Caco-2 (cell line): Measurements from ENCODE around the gene BTBD3. TPM values are rescaled to one million over a fixed set of nuclear protein-coding genes. Genes with fewer than 3 reads are reported as not detected.

Source experiments
- BruUV-seq: library from RNA; stranded (reverse); fragments of 400-500 nt; replicated peaks from 2 replicates; lab custom pipeline; 2021; lab: Mats Ljungman, UMichigan
- CTCF ChIA-PET: fragments of 300-600 bp; sonication (Branson Sonifier 250); formaldehyde crosslinking; loops from one replicate; lab custom pipeline; 2022; ENCODE audit warnings: antibody characterized with exemption; lab: Charles Lee
- POLR2A ChIA-PET: fragments of 300-600 bp; sonication (Branson Sonifier 250); formaldehyde crosslinking; loops from one replicate; lab custom pipeline; 2022; ENCODE audit warnings: antibody characterized with exemption; lab: Charles Lee
- DNase-seq, 2 experiments: peaks; one replicate each; pipeline versions ENCODE4 v3.0.0 to v3.0.0-alpha.2; 2020 to 2022
- H3K27me3 ChIP-seq: replicated peaks from 2 replicates; pipeline ENCODE4 v1.6.0; 2011; ENCODE audit warnings: low read length; ENCODE audit not compliant: control insufficient read depth, insufficient read depth
- H3K36me3 ChIP-seq: 2 replicates; pipeline ENCODE4 v1.5.1; 2011; ENCODE audit warnings: low read length; ENCODE audit not compliant: control insufficient read depth, insufficient read depth
- H3K4me1 ChIP-seq: fragments of 250-450 bp; sonication (Bioruptor Pico); 2 replicates; pipeline ENCODE4 v1.5.1; 2020; ENCODE audit warnings: mild to moderate bottlenecking
- H3K4me3 ChIP-seq: 2 replicates; pipeline ENCODE4 v1.5.1; 2011; ENCODE audit warnings: low read depth, mild to moderate bottlenecking, control low read depth, low read length
- H3K9me3 ChIP-seq: fragments of 250-450 bp; sonication (Bioruptor Pico); 2 replicates; pipeline ENCODE4 v1.5.1; 2020; ENCODE audit warnings: mild to moderate bottlenecking, moderate library complexity
- H3K27ac Mint-ChIP-seq: one replicate; pipeline ENCODE4 v1.8.0; 2022; ENCODE audit warnings: mixed read lengths; ENCODE audit not compliant: unreplicated experiment
- H3K27me3 Mint-ChIP-seq: one replicate; pipeline ENCODE4 v1.8.0; 2022; ENCODE audit warnings: mixed read lengths; ENCODE audit not compliant: insufficient read depth, unreplicated experiment
- H3K36me3 Mint-ChIP-seq: one replicate; pipeline ENCODE4 v1.8.0; 2022; ENCODE audit warnings: mild to moderate bottlenecking, mixed read lengths; ENCODE audit not compliant: insufficient read depth, unreplicated experiment
- H3K4me1 Mint-ChIP-seq: one replicate; pipeline ENCODE4 v1.8.0; 2022; ENCODE audit warnings: low read depth, mixed read lengths; ENCODE audit not compliant: unreplicated experiment
- H3K4me3 Mint-ChIP-seq: one replicate; pipeline ENCODE4 v1.8.0; 2022; ENCODE audit warnings: mild to moderate bottlenecking, moderate library complexity, mixed read lengths; ENCODE audit not compliant: unreplicated experiment
- H3K9me3 Mint-ChIP-seq: one replicate; pipeline ENCODE4 v1.8.0; 2022; ENCODE audit warnings: mixed read lengths; ENCODE audit not compliant: unreplicated experiment
- CTCF ChIP-seq, 2 experiments: fragments of 200-600 bp in 1 of 2; IDR thresholded peaks; 1 replicate in 1 of 2; 2 replicates in 1 of 2; pipeline versions ENCODE4 v1.5.1 to v1.8.0; 2011 to 2022; ENCODE audit warnings: antibody characterized with exemption in 1 of 2, control low read depth in 1 of 2, inconsistent platforms in 1 of 2, low read depth in 1 of 2, low read length in 1 of 2, mild to moderate bottlenecking in 1 of 2, moderate library complexity in 1 of 2; ENCODE audit not compliant: insufficient read depth in 1 of 2, severe bottlenecking in 1 of 2, unreplicated experiment in 1 of 2
- intact Hi-C: fragments of 100-400 bp; cut with micrococcal nuclease; formaldehyde crosslinking; loops from one replicate; pipeline ENCODE4 v1.10.0; 2022; ENCODE audit not compliant: unreplicated experiment
- total RNA-seq: library from RNA; stranded (reverse); gene quantifications from 2 replicates; pipeline ENCODE4 v1.2.3, GENCODE V29; 2022

Gene BTBD3
- total RNA-seq, 1 experiment from 2014 or later = 44.1 TPM

GRCh38 chr20:11905460-11906179 lies 12.1 kb upstream of the BTBD3 start:
- BruUV-seq = no TSS peak
- Mint-ChIP-seq H3K36me3 (peaks cover 7% of the 10 kb centered on the region), H3K9me3 (no peaks in the 10 kb centered on the region), H3K27me3 (no peaks in the 10 kb centered on the region), H3K4me3 (no peak overlapping the region), H3K4me1 (no peaks in the 10 kb centered on the region), H3K27ac (no peak overlapping the region)
- intact Hi-C loops = no loop called here
- Histone ChIP-seq H3K4me1 (0 out of 2 replicates have a peak, but pooled peaks cover 7% of the 10 kb centered on the region), H3K36me3 (no peaks in the 10 kb centered on the region), H3K9me3 (no peaks in the 10 kb centered on the region; the same call in 1 of the 2 replicates), H3K4me3 (no peak overlapping the region), H3K27me3 (no peaks in the 10 kb centered on the region)
- ChIA-PET POLR2A (no interaction called here), CTCF (no interaction called here)
- no peak for DNase-seq
- TF ChIP-seq CTCF (IDR thresholded peaks at IDR 0.05; ENCODE audit: insufficient read depth in 1 of 2, low read depth in 1 of 2, low read length in 1 of 2, severe bottlenecking in 1 of 2, unreplicated experiment in 1 of 2) = no peak

DNA sequence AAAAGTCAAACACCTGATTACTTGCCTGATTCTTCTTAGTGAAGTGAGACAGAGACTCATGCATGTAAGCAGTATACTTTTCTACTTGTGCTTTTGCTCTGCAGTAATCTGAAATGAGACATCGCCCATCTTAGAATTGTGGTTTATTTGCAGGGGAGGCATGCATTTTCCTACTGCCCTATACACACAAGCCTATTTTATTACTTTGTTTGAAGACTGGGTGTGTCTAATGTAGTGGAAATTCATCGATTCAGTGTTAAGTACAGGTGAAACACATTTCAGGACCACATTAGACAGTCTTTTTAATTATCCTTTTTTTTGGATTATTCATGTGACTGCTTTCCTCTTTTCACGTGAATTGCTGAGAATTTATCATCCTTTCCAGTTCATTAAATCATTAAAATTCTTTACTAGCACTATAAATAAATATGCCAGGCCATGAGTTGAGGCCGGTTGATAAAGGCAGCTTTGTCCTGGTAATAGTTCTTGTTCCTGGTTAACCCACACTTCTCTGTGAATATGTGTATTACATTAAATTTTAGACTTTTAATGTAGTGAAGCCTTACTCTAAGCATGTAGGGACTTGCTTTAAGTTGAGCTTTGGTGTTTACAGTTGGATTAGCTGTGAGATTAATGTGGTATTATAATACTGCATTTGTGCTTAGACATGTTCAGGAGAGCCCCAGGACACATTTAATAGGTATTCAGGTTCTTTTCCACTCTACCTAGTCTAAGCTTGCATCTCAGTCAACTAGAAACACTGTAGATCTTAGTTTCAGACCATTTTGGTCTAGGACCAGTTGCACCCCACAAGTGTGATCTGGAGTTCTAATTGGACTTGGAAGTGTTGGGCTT lies 10.8 kb upstream of the BTBD3 start:
- H3K36me3 Mint-ChIP-seq = peaks cover 7% of the 10 kb centered on the region
- H3K4me3 Mint-ChIP-seq = no peak overlapping the region
- no peak overlapping the region for H3K27ac Mint-ChIP-seq
- BruUV-seq = no TSS peak
- H3K27me3 Mint-ChIP-seq = no peaks in the 10 kb centered on the region
- H3K4me1 Mint-ChIP-seq = no peaks in the 10 kb centered on the region
- H3K9me3 ChIP-seq = no peaks in the 10 kb centered on the region; the same call in 1 of the 2 replicates
- no peak for TF ChIP-seq CTCF (IDR thresholded peaks at IDR 0.05; ENCODE audit: insufficient read depth in 1 of 2, low read depth in 1 of 2, low read length in 1 of 2, severe bottlenecking in 1 of 2, unreplicated experiment in 1 of 2)
- H3K9me3 Mint-ChIP-seq = no peaks in the 10 kb centered on the region
- no peak for DNase-seq
- no peak overlapping the region for H3K4me3 ChIP-seq
- ChIA-PET POLR2A (no interaction called here), CTCF (no interaction called here)
- H3K36me3 ChIP-seq = no peaks in the 10 kb centered on the region
- 0 out of 2 replicates have a peak, but pooled peaks cover 7% of the 10 kb centered on the region for H3K4me1 ChIP-seq
- H3K27me3 ChIP-seq = no peaks in the 10 kb centered on the region
- intact Hi-C loops = no loop called here

DNA sequence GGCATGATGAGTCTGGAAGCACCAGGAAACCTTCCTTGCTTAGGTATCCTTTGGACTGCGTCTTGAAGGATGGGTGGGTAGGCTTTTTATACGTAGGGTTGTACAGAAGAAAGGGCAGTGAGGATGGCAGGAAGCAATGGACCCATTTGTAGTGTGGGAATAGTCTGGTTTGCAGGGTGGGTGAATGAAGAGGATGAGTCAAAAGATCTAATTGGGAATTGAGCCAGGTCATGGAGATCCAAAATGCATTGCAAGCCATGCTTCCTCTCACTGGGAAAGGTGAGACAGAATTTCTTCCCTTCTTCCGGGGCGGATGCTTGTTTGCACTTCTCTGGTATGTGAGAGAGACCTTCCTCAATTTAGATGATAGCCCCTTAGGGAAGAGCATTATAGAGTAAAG lies 10.1 kb upstream of the BTBD3 start:
- TF ChIP-seq CTCF (IDR thresholded peaks at IDR 0.05; ENCODE audit: insufficient read depth in 1 of 2, low read depth in 1 of 2, low read length in 1 of 2, severe bottlenecking in 1 of 2, unreplicated experiment in 1 of 2) = no peak
- DNase-seq = no peak
- BruUV-seq = no TSS peak

More for the DNA sequence above, 10.1 kb upstream of the BTBD3 start:
- no peak overlapping the region for H3K4me3 Mint-ChIP-seq
- peaks cover 7% of the 10 kb centered on the region for H3K36me3 Mint-ChIP-seq
- H3K27me3 Mint-ChIP-seq = no peaks in the 10 kb centered on the region
- H3K4me1 Mint-ChIP-seq = no peaks in the 10 kb centered on the region
- no peaks in the 10 kb centered on the region for H3K36me3 ChIP-seq
- ChIA-PET POLR2A (no interaction called here), CTCF (no interaction called here)
- H3K9me3 ChIP-seq = no peaks in the 10 kb centered on the region; the same call in 1 of the 2 replicates
- H3K4me1 ChIP-seq = 0 out of 2 replicates have a peak, but pooled peaks cover 7% of the 10 kb centered on the region
- no peaks in the 10 kb centered on the region for H3K27me3 ChIP-seq
- no peak overlapping the region for H3K4me3 ChIP-seq
- H3K9me3 Mint-ChIP-seq = no peaks in the 10 kb centered on the region
- H3K27ac Mint-ChIP-seq = no peak overlapping the region
- intact Hi-C loops = no loop called here
